ENCODE results near the gene NDUFV3.
"Not testable (repeated sequence)": the region's sequence is repeated elsewhere in the genome, so short reads cannot be mapped to it uniquely, and the experiment has no call there.

NDUFV3 gene

GRCh38 chr21:42900446-42900845 lies 7.3 kb downstream of the NDUFV3 start:
- DNase-seq: no peak

GRCh38 chr21:42903817-42904216 lies 10.7 kb downstream of the NDUFV3 start:
- no peak for DNase-seq

- DNase-seq: no peak
Observed at GRCh38 chr21:42905195-42905594, 12.1 kb downstream of the NDUFV3 start.

GRCh38 chr21:42906233-42906632 lies 13.1 kb downstream of the NDUFV3 start:
- no peak for DNase-seq

GRCh38 chr21:42908484-42908883 lies 15.4 kb downstream of the NDUFV3 start:
- not testable (repeated sequence) for DNase-seq

- DNase-seq: not testable (repeated sequence)
Observed at GRCh38 chr21:42911920-42912319, 18.8 kb downstream of the NDUFV3 start.

- DNase-seq: no peak
Observed at GRCh38 chr21:42913476-42913875, 20.4 kb downstream of the NDUFV3 start.

- DNase-seq: no peak
Observed at GRCh38 chr21:42918291-42918690, 25.2 kb downstream of the NDUFV3 start.

GRCh38 chr21:42921927-42922326 lies 28.8 kb downstream of the NDUFV3 start:
- no peak for DNase-seq

GRCh38 chr21:42922918-42923317 lies 29.8 kb downstream of the NDUFV3 start:
- no peak for DNase-seq

GRCh38 chr21:42923553-42924432 lies 30.7 kb downstream of the NDUFV3 start:
- DNase-seq: peak; percentile 88

- no peak for DNase-seq
Observed at GRCh38 chr21:42924433-42924751, 31.3 kb downstream of the NDUFV3 start.

GRCh38 chr21:42925114-42925926 lies 32.2 kb downstream of the NDUFV3 start, which contains the start of gene ERVH48-1:
Gene ERVH48-1 (minus strand): TSS chr21:42925630. CDS start chr21:42919006, 6,624 bp downstream.
- no peak for DNase-seq

- not testable (repeated sequence) for DNase-seq
Observed at GRCh38 chr21:42927474-42928200, 34.5 kb downstream of the NDUFV3 start.

- no peak for DNase-seq
Observed at GRCh38 chr21:42929969-42930368, 36.9 kb downstream of the NDUFV3 start.

- no peak for DNase-seq
Observed at GRCh38 chr21:42931560-42932235, 38.6 kb downstream of the NDUFV3 start.

- DNase-seq: not testable (repeated sequence)
Observed at GRCh38 chr21:42932378-42933136, 39.4 kb downstream of the NDUFV3 start.

- DNase-seq: not testable (repeated sequence)
Observed at GRCh38 chr21:42933137-42933970, 40.2 kb downstream of the NDUFV3 start.

- not testable (repeated sequence) for DNase-seq
Observed at GRCh38 chr21:42933973-42934372, 40.9 kb downstream of the NDUFV3 start.

GRCh38 chr21:42936360-42936759 lies 43.3 kb downstream of the NDUFV3 start:
- DNase-seq: not testable (repeated sequence)
